BLaER1 treated with 17β-estradiol and CSF1 and Interleukin-3, amounts not matched to agents 10 nM and 100 nM (cell line): ENCODE measurements around the gene STOX1.
"Not testable (repeated sequence)": the region's sequence is repeated elsewhere in the genome, so short reads cannot be mapped to it uniquely, and the experiment has no call there.

Source experiments
- H3K27ac ChIP-seq, 11 experiments: shearing (Covaris generic); formaldehyde crosslinking; 2 replicates each; pipeline ENCODE4 v1.8.1; 2022
- H3K27me3 ChIP-seq, 11 experiments: shearing (Covaris generic); formaldehyde crosslinking; 2 replicates each; pipeline ENCODE4 v1.8.1; 2022
- H3K36me3 ChIP-seq, 11 experiments: shearing (Covaris generic); formaldehyde crosslinking; 2 replicates each; pipeline ENCODE4 v1.8.1; 2022
- H3K4me1 ChIP-seq, 10 experiments: shearing (Covaris generic); formaldehyde crosslinking; 2 replicates each; pipeline ENCODE4 v1.8.1; 2022
- H3K4me2 ChIP-seq, 11 experiments: shearing (Covaris generic); formaldehyde crosslinking; 2 replicates each; pipeline ENCODE4 v1.8.1; 2022
- H3K4me3 ChIP-seq, 10 experiments: shearing (Covaris generic); formaldehyde crosslinking; 2 replicates each; pipeline ENCODE4 v1.8.1; 2022
- H3K9ac ChIP-seq, 11 experiments: shearing (Covaris generic); formaldehyde crosslinking; 2 replicates each; pipeline ENCODE4 v1.8.1; 2022
- H3K9me3 ChIP-seq, 11 experiments: shearing (Covaris generic); formaldehyde crosslinking; replicated peaks in 1 of 11; 2 replicates each; pipeline ENCODE4 v1.8.1; 2022
- H4K20me1 ChIP-seq, 11 experiments: shearing (Covaris generic); formaldehyde crosslinking; 2 replicates each; pipeline ENCODE4 v1.8.1; 2022
- Cebpa-rat ChIP-seq, 11 experiments: shearing (Covaris generic); IDR thresholded peaks; 2 replicates each; pipeline ENCODE4 v1.8.1; 2022

The STOX1 gene

DNA sequence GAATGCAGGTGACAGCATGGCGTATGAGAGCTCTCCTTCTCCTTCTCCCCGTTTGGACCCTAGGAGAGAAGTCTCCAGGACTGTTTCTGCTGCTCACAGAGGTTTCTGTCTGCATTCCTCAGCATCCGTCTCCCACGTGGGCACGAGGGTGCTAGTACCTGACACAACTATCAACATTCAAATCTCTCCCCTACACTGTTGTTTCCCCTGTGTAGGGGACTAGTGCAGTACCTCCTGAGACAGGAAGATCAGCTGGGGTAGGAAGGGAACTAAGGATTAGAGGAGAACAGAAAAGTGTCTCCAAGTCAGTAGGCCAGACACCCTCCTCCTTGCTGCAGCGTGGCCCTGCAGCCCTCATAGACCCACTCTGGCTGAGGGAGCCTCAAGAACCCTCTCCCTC lies 29.0 kb downstream of the STOX1 start:
- Histone ChIP-seq H3K9me3 (peaks cover 22 to 43% (median 34%) of the 10 kb centered on the region in 11 experiments), H3K27me3 (no peaks in the 10 kb centered on the region), H3K4me2 (no peak overlapping the region), H4K20me1 (no peaks in the 10 kb centered on the region), H3K27ac (no peak overlapping the region), H3K9ac (no peak overlapping the region), H3K4me1 (no peaks in the 10 kb centered on the region), H3K36me3 (peaks cover 0 to 9% (median 0%) of the 10 kb centered on the region in 11 experiments; a peak in 2 of 22 replicates), H3K4me3 (no peak overlapping the region)
- no peak for TF ChIP-seq Cebpa-rat (IDR thresholded peaks at IDR 0.05)

DNA sequence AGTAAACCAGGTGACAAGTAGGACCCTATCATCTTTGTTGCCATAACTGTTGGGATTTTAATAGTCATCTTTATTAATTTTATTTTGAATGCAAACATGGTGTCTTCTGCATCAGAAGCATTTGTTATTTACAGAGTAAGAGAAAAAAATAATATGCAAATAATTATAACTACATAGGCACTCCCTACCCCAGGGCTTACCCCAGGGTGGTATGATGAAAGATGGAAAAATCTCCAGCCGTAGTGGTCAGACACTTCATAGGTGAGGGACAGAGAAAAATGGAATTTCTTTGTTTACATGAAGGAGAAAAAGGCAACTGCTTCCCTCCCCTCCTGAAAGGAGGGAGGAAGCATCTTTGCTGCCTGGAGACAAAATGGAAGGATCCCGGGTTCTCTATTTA lies 29.7 kb downstream of the STOX1 start:
- Histone ChIP-seq H3K27ac (no peak overlapping the region), H3K4me3 (no peak overlapping the region), H3K36me3 (peaks cover 0 to 12% (median 0%) of the 10 kb centered on the region in 11 experiments; a peak in 2 of 22 replicates), H3K27me3 (no peaks in the 10 kb centered on the region), H3K9me3 (peaks cover 26 to 45% (median 34%) of the 10 kb centered on the region in 11 experiments), H4K20me1 (no peaks in the 10 kb centered on the region), H3K4me1 (no peaks in the 10 kb centered on the region), H3K9ac (no peak overlapping the region), H3K4me2 (no peak overlapping the region)
- no peak for TF ChIP-seq Cebpa-rat (IDR thresholded peaks at IDR 0.05)

GRCh38 chr10:68861253-68861652 lies 33.9 kb downstream of the STOX1 start:
- no peak for TF ChIP-seq Cebpa-rat (IDR thresholded peaks at IDR 0.05)

GRCh38 chr10:68864611-68865010 lies 37.3 kb downstream of the STOX1 start:
- Histone ChIP-seq H3K9ac (no peak overlapping the region), H3K4me2 (no peak overlapping the region), H3K27ac (no peak overlapping the region), H3K36me3 (peaks cover 0 to 12% (median 0%) of the 10 kb centered on the region in 11 experiments; a peak in 2 of 22 replicates), H3K4me1 (no peaks in the 10 kb centered on the region), H3K4me3 (no peak overlapping the region), H3K9me3 (peaks cover 58 to 78% (median 73%) of the 10 kb centered on the region in 11 experiments), H3K27me3 (no peaks in the 10 kb centered on the region), H4K20me1 (no peaks in the 10 kb centered on the region)
- no peak for TF ChIP-seq Cebpa-rat (IDR thresholded peaks at IDR 0.05)

More at GRCh38 chr10:68861253-68861652, 33.9 kb downstream of the STOX1 start:
- peaks cover 0 to 12% (median 0%) of the 10 kb centered on the region in 11 experiments; a peak in 2 of 22 replicates for H3K36me3 ChIP-seq
- no peak overlapping the region for H3K4me2 ChIP-seq
- no peaks in the 10 kb centered on the region for H3K4me1 ChIP-seq
- H3K4me3 ChIP-seq: no peak overlapping the region
- no peaks in the 10 kb centered on the region for H4K20me1 ChIP-seq
- no peaks in the 10 kb centered on the region for H3K27me3 ChIP-seq
- H3K27ac ChIP-seq: no peak overlapping the region
- H3K9ac ChIP-seq: no peak overlapping the region
- peaks cover 49 to 66% (median 58%) of the 10 kb centered on the region in 11 experiments for H3K9me3 ChIP-seq

DNA sequence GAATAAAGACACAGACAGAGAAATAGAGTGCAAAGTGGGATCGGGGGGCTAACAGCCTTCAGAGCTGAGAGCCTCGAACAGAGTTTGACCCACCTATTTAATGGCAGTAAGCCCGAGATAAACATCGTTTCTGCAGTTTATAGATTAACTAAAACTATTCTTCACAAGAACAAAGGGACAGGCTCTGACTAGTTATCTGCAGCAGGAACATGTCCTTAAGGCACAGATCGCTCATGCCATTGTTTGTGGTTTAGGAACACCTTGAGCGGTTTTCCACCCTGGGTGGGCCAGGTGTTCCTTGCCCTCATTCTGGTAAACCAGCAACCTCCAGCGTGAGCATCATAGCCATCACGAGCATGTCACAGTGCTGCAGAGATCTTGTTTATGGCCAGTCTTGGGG lies 40.8 kb downstream of the STOX1 start:
- peaks cover 22 to 42% (median 38%) of the 10 kb centered on the region in 11 experiments for H3K9me3 ChIP-seq

GRCh38 chr10:68869623-68870022 lies 42.3 kb downstream of the STOX1 start:
- no peaks in the 10 kb centered on the region for H3K27me3 ChIP-seq
- no peak overlapping the region for H3K9ac ChIP-seq
- no peak for TF ChIP-seq Cebpa-rat (IDR thresholded peaks at IDR 0.05)

More for the DNA sequence above, 40.8 kb downstream of the STOX1 start:
- not testable (repeated sequence) for H3K4me1 ChIP-seq, H3K4me2 ChIP-seq, H3K9ac ChIP-seq, H3K4me3 ChIP-seq, H3K27ac ChIP-seq, H3K36me3 ChIP-seq, H4K20me1 ChIP-seq, H3K27me3 ChIP-seq

DNA sequence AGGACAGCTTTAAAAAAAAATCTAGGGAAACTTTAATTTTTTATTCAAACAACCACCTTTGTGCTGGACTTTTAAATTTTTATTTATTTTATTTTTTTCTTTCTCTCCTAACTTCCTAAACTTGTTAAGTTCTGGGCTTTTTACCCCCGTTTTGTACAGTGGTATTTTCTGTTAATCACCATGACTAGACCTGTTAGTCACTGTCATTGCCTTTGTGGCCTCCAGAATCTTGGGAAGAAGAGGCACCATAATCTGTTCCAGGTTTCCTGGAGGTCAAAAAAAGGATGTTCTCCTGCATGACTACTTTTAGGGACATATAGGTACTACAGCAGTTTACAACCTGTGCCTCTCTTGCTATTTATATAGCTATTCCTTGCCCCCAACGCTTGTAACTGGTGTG lies 42.7 kb downstream of the STOX1 start:
- no peaks in the 10 kb centered on the region for H4K20me1 ChIP-seq
- H3K9ac ChIP-seq: no peak overlapping the region
- no peaks in the 10 kb centered on the region for H3K36me3 ChIP-seq
- no peak overlapping the region for H3K4me2 ChIP-seq
- H3K27me3 ChIP-seq: no peaks in the 10 kb centered on the region
- no peaks in the 10 kb centered on the region for H3K4me1 ChIP-seq
- no peak for TF ChIP-seq Cebpa-rat (IDR thresholded peaks at IDR 0.05)
- H3K27ac ChIP-seq: no peak overlapping the region
- H3K9me3 ChIP-seq: peaks cover 13 to 30% (median 27%) of the 10 kb centered on the region in 11 experiments; a peak in 20 of 22 replicates
- H3K4me3 ChIP-seq: no peak overlapping the region

More at GRCh38 chr10:68869623-68870022, 42.3 kb downstream of the STOX1 start:
- no peak overlapping the region for H3K4me2 ChIP-seq
- H3K4me1 ChIP-seq: no peaks in the 10 kb centered on the region
- no peaks in the 10 kb centered on the region for H3K36me3 ChIP-seq
- H4K20me1 ChIP-seq: no peaks in the 10 kb centered on the region
- H3K9me3 ChIP-seq: peaks cover 13 to 30% (median 27%) of the 10 kb centered on the region in 11 experiments; a peak in 20 of 22 replicates
- no peak overlapping the region for H3K27ac ChIP-seq
- no peak overlapping the region for H3K4me3 ChIP-seq

DNA sequence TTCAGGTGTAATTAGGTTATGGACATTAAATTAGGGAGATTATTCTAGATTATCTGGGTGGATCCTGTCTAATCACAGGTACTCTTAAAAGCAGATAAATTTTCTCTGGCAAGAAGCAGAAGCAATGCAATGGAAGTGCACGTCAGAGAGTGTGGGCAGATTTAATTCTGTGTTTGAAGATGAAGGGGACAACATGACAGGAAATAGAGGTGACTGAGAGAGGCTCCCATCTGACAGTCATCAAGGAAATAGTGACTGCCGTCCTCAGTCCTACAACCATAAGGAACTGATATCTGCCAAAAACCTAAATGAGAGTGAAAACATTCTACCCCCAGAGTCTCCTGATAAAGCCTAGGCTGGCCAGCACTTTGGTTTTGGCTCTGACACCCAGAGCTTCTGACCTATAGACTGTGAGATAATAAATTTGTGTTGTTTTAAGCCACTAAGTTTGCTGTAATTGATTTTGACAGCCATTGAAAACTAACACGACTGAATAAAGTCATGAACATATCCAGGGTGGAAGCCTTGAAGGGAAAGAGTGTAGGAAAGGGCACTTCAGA lies 43.3 kb downstream of the STOX1 start:
- Histone ChIP-seq H3K4me3 (no peak overlapping the region), H3K27ac (no peak overlapping the region), H3K9me3 (peaks cover 13 to 30% (median 27%) of the 10 kb centered on the region in 11 experiments; a peak in 20 of 22 replicates), H3K36me3 (no peaks in the 10 kb centered on the region), H3K27me3 (no peaks in the 10 kb centered on the region), H3K4me1 (no peaks in the 10 kb centered on the region), H3K9ac (no peak overlapping the region), H3K4me2 (no peak overlapping the region), H4K20me1 (no peaks in the 10 kb centered on the region)
- no peak for TF ChIP-seq Cebpa-rat (IDR thresholded peaks at IDR 0.05)

DNA sequence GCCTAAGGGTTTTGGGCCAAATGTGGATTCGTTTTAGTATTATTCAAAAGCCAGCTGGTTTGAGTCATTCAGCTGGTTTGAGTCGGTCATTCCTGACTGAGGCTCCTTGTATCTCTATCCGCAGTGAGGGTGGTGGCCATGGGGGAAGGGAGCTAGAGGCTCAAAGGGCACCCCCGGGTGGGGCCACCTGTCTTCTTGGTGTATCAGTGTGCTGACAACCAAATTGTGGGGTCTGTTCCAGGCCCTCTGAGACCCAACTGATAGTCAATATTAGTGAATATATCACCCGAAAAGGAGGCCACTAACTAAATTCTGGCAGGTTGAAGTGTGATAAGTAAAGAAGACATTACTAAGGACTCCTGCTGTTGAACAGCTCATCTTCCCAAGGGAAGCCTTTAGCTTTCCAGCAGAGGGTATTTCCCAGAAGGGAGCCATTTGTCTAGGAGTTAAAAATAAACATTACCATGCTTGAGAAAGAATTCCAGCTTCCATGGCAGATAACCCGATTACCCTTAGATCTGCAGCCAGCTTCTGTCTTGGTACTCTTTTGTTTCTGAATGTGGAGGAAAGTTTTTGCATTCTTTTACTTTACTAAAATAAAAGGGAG lies 43.9 kb downstream of the STOX1 start:
- Histone ChIP-seq H3K27ac (no peak overlapping the region), H3K4me3 (no peak overlapping the region)

More for the DNA sequence above, 43.9 kb downstream of the STOX1 start:
- Histone ChIP-seq H3K27me3 (no peaks in the 10 kb centered on the region), H3K4me1 (no peaks in the 10 kb centered on the region), H3K4me2 (no peak overlapping the region), H3K36me3 (no peaks in the 10 kb centered on the region), H4K20me1 (no peaks in the 10 kb centered on the region), H3K9ac (no peak overlapping the region), H3K9me3 (peaks cover 13 to 29% (median 24%) of the 10 kb centered on the region in 11 experiments; a peak in 20 of 22 replicates)
- TF ChIP-seq Cebpa-rat (IDR thresholded peaks at IDR 0.05): no peak
